PFSK-1 (cell line): ENCODE results near the gene TET3.

Experiments
- FOXP2 ChIP-seq: optimal IDR thresholded peaks from 2 replicates; pipeline ENCODE3; 2011; ENCODE audit warnings: borderline replicate concordance, control low read depth, inconsistent platforms; ENCODE audit not compliant: insufficient read depth; ENCODE audit errors: extremely low read length, extremely low read depth
- POLR2AphosphoS5 ChIP-seq: IDR thresholded peaks from 2 replicates; pipeline ENCODE4 v1.6.1; 2012; ENCODE audit warnings: low read depth, mild to moderate bottlenecking, control low read depth, low read length, moderate library complexity
- REST ChIP-seq, 2 experiments: IDR thresholded peaks; 2 replicates each; pipeline versions ENCODE4 v1.6.1 to v1.8.0; 2011 to 2012; ENCODE audit warnings: low read depth in 2 of 2, low read length in 2 of 2, control low read depth in 1 of 2, inconsistent platforms in 1 of 2, mild to moderate bottlenecking in 1 of 2, moderate library complexity in 1 of 2; ENCODE audit not compliant: insufficient read depth in 1 of 2
- SIN3A ChIP-seq: IDR thresholded peaks from 2 replicates; pipeline ENCODE4 v1.6.1; 2012; ENCODE audit warnings: mild to moderate bottlenecking, low read length, moderate library complexity, borderline replicate concordance; ENCODE audit not compliant: insufficient read depth
- TAF1 ChIP-seq: IDR thresholded peaks from 2 replicates; pipeline ENCODE4 v1.6.1; 2012; ENCODE audit warnings: low read length, control low read depth, borderline replicate concordance; ENCODE audit not compliant: insufficient read depth

TET3 gene

GRCh38 chr2:73979686-73980085, 5.0 kb upstream of the TET3 start:
- TF ChIP-seq SIN3A (no peak), POLR2AphosphoS5 (no peak), FOXP2 (peak; percentile 30)

GRCh38 chr2:73980566-73980965, 4.1 kb upstream of the TET3 start:
- TF ChIP-seq REST (IDR thresholded peaks at IDR 0.05; ENCODE audit: insufficient read depth in 1 of 2, low read depth in 2 of 2, low read length in 2 of 2) (no peak), SIN3A (no peak), TAF1 (no peak), POLR2AphosphoS5 (no peak), FOXP2 (no peak)

GRCh38 chr2:73981081-73982001, 3.4 kb upstream of the TET3 start:
- no peak for TF ChIP-seq REST (IDR thresholded peaks at IDR 0.05; ENCODE audit: insufficient read depth in 1 of 2, low read depth in 2 of 2, low read length in 2 of 2)
- TF ChIP-seq TAF1 = no peak
- TF ChIP-seq FOXP2 = no peak
- TF ChIP-seq SIN3A = no peak
- no peak for TF ChIP-seq POLR2AphosphoS5

GRCh38 chr2:73982140-73982617, 2.5 kb upstream of the TET3 start:
- TF ChIP-seq REST (IDR thresholded peaks at IDR 0.05; ENCODE audit: insufficient read depth in 1 of 2, low read depth in 2 of 2, low read length in 2 of 2) (no peak), SIN3A (no peak), TAF1 (no peak), POLR2AphosphoS5 (no peak), FOXP2 (no peak)

GRCh38 chr2:73983322-73984202, 1.1 kb upstream of the TET3 start:
- no peak for TF ChIP-seq POLR2AphosphoS5
- TF ChIP-seq SIN3A = no peak

- no peak for TF ChIP-seq TAF1
- no peak; the same call in 1 of the 2 replicates for TF ChIP-seq POLR2AphosphoS5
- TF ChIP-seq SIN3A = no peak
- peak; percentile 3 for TF ChIP-seq FOXP2
- TF ChIP-seq REST (IDR thresholded peaks at IDR 0.05; ENCODE audit: insufficient read depth in 1 of 2, low read depth in 2 of 2, low read length in 2 of 2) = no peak
Observed at GRCh38 chr2:73984922-73985307, 205 bp downstream of the TET3 start.
